NCI-H2107 treated with DMSO at 0.1 percent for 48 hours (cell line): Measurements from ENCODE around the gene UEVLD.

Experiments
- DNase-seq: peaks from one replicate; lab custom pipeline; 2025; ENCODE audit not compliant: unreplicated experiment; lab: John Stamatoyannopoulos, UW

The UEVLD gene

DNA sequence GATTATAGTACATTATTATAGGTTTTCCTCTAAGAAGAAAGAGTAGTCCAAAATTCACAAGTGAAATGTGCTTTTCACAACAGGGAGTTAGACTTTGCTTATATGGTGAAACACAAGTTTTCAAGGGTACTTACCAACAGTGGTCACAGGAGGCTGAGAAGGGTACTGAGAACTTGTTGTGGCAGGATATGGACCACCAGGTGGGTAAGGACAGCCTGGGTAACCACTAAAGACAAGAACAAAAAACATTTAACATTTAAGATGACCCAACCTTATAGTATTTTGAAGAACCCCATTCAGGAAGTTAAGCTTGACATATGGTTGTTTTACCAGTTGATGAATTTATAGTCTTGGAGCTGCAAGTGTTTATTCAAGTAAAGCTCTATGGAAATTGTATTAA lies 86.2 kb downstream of the UEVLD start:
- DNase-seq, result no peak

DNA sequence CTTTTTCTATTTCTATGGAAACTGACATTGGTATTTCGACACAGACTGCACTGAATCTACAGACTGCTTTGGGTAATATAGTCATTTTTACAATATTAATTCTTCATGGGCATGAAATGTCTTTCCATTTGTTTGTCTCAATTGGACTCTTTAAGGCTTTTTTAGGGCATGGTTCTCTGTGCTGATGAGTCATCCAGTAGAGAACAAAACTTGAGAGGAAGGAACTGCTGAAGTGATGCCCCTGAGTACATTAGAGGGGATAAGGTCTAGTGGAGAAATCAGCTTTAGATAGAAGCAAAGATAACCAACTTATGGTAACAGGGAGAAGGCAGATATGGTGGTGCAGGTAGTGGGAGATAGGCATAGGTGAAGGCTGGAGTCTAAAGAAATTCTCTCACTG lies 86.9 kb downstream of the UEVLD start:
- no peak for DNase-seq

- DNase-seq, result no peak
Observed at GRCh38 chr11:18498039-18498438, 90.5 kb downstream of the UEVLD start.

DNA sequence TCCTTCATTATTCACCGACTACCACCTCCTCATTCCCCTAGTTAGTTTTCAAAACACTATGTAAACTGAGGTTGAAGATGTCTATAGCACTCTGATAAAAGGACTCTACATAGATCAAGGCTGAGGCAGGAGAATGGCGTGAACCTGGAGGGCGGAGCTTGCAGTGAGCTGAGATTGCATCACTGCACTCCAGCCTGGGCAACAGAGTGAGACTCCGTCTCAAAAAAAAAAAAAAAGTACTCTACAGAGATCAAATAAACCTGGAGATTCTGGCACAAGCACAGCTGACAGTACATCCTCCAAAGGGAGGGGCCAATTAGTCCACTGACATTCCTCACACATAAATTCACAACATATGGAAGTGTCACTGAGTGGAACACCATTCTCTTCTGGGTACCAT lies 92.8 kb downstream of the UEVLD start:
- no peak for DNase-seq

DNA sequence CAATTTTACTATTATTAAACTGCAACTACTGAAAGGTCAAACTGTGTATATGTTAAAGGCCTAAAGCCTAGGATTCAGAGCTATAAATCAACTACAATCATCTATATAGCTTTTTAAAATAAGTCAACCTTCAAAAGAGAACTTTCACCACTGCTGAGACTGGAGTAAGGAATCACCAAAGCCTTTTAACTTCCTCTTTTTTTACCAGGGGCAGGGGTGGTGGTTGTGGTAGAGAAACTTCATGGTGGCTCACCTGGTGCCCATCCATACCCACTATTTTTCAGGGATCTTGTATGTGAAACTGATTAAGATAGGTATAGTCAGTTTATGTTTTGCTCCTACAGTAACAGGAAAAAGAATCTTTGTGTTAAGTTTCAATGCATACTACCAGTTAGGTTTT lies 93.3 kb downstream of the UEVLD start:
- DNase-seq, result no peak

DNA sequence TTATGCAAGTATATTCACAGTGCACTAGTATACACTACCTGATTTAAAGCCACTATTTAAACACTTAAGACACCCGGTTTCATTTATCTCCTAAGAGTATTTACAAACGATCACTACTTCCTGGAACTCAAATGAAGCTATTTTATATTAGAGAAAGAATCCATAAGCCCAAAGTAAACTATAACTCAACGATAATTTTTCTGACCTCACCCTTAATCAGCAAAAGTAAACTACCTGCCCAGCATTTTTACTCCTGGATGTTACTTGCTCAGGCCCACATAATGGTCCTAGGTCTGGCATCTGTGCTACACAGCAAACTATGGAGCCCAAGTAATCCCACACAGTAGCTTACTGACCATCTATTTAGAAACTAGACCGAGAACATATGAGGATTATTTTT lies 95.2 kb downstream of the UEVLD start:
- DNase-seq, result no peak

GRCh38 chr11:18492888-18493287 lies 95.6 kb downstream of the UEVLD start:
- DNase-seq, result no peak

- no peak for DNase-seq
Observed at GRCh38 chr11:18491924-18492323, 96.6 kb downstream of the UEVLD start.

DNA sequence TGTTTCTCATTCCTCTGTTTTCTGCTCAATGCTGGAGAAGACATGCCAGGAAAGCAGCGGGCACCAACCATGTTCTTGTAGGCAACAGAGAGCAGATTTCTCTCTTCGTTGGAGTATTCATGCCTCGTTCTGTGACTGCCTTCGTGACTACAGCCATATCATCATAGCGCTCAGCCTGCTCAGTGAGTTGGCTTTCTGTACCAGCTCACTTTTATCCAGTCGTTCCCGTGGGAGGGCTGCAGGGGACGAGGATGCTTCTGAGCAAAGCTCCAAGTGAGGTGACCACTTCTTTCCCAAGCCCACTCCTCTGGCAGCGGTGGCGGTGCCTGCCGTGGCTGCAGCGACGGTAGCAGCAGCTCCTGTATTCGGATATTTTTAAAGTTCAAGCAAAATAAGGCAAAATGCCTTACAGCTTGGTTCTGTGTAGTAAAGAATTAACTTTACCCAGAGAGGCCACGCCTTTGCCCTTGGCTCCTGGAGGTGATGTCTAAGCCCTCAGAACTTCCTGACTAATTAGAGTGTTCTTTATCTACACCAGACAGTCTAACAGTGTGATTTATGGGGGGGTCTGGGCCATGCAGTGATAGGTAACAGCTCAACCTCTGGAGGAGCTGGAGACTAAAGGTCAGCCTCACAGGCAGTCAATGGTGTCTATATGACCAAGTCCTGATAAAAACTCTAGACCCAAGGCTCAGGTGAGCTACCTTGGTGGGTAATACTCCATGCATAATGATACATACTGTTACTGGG lies 97.6 kb downstream of the UEVLD start:
- DNase-seq, result no peak

GRCh38 chr11:18490319-18490718 lies 98.2 kb downstream of the UEVLD start:
- no peak for DNase-seq

DNA sequence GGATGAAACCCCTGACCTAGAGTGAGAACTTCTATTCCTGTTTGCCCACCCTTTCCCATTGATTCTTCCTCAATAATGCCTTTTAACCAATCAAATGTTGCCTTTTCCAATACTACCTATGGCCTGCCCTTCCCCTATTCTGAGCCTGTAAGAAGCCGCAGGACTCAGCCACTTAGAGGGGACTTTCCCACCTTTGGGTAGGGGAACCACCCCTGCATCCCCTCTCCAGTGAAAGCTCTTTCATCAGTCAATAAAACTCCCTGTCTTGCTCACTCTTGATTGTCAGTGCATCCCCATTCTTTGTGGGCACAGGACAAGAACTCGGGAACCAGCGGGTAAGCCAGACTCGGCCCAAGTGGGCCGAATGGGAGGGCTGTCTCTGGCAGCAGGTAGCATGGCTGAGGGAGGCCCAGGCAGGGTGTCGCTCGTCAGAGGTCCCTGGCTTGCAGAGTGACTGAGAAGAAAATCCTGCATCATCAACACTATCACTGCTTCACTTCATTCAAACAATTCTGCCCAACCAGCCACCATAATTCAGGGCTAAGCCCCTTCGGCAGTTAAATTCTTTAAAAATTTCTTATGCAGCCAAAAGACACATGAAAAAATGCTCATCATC lies 102.5 kb downstream of the UEVLD start:
- no peak for DNase-seq
